Gastrocnemius medialis (tissue), 4 donors: ENCODE data around the gene MEPE. TPM values are rescaled to one million over a fixed set of nuclear protein-coding genes. Genes with fewer than 3 reads are reported as not detected.

Experiments
- ATAC-seq, 2 donors: fragments of 150-250 bp; one replicate each; pipeline ENCODE4 v1.9.1; 2016
- DNase-seq, 2 donors: peaks; one replicate each; pipeline ENCODE4 v3.0.0-alpha.2; 2019
- H3K27ac ChIP-seq, 4 donors: fragments of 200-600 bp; sonication (generic); 1 replicate in 1 of 4; 2 replicates in 3 of 4; pipeline ENCODE4 v1.5.1; 2016 to 2018; ENCODE audit warnings: mild to moderate bottlenecking in 2 of 4, moderate library complexity in 1 of 4
- H3K27me3 ChIP-seq, 3 donors: fragments of 200-600 bp; sonication (generic) in 2 of 3; 1 replicate in 1 of 3; 2 replicates in 2 of 3; pipeline versions ENCODE4 v1.5.1 to v1.6.0; 2016 to 2019; ENCODE audit warnings: mild to moderate bottlenecking in 1 of 3, moderate library complexity in 1 of 3
- H3K36me3 ChIP-seq, 2 donors: fragments of 200-600 bp; sonication (generic) in 1 of 2; one replicate each; pipeline ENCODE4 v1.5.1; 2017 to 2018
- H3K4me1 ChIP-seq, 2 donors: fragments of 200-600 bp; sonication (generic) in 1 of 2; one replicate each; pipeline ENCODE4 v1.5.1; 2016 to 2017; ENCODE audit warnings: mild to moderate bottlenecking in 2 of 2
- H3K4me3 ChIP-seq, 4 donors: fragments of 200-600 bp; sonication (generic) in 3 of 4; 1 replicate in 1 of 4; 2 replicates in 3 of 4; pipeline ENCODE4 v1.5.1; 2016 to 2019; ENCODE audit warnings: mild to moderate bottlenecking in 2 of 4
- H3K9me3 ChIP-seq, 3 donors: fragments of 200-600 bp; sonication (generic) in 2 of 3; 1 replicate in 1 of 3; 2 replicates in 2 of 3; pipeline ENCODE4 v1.5.1; 2016 to 2019
- CTCF ChIP-seq, 5 experiments: fragments of 450-650 bp in 3 of 5; fragments of 200-600 bp in 2 of 5; sonication (generic) in 2 of 5; IDR thresholded peaks in 4 of 5; conservative IDR thresholded peaks in 1 of 5; 1 replicate in 4 of 5; 2 replicates in 1 of 5; pipeline ENCODE4 v1.5.1; 2016 to 2019; ENCODE audit warnings: antibody characterized with exemption in 5 of 5, mild to moderate bottlenecking in 3 of 5, moderate library complexity in 3 of 5
- POLR2A ChIP-seq, 2 donors: fragments of 450-650 bp; IDR thresholded peaks; one replicate each; pipeline ENCODE4 v1.6.1; 2017; ENCODE audit warnings: antibody characterized with exemption in 2 of 2, mild to moderate bottlenecking in 2 of 2, moderate library complexity in 2 of 2
- in situ Hi-C, 4 donors: fragments of 200-750 bp; cut with MboI; loops; one replicate each; pipeline versions ENCODE4 v1.15.0 to v1.8.0; 2017; ENCODE audit warnings: low sequenced_read_pairs in 4 of 4
- intact Hi-C: fragments of 100-400 bp; cut with DNase I; formaldehyde crosslinking; loops from one replicate; pipeline ENCODE4 v1.15.1; 2023; ENCODE audit warnings: low total_unique reads
- total RNA-seq, 4 donors: library from RNA; depleted of rRNA; stranded (reverse); fragments of >200 nt; gene quantifications; one replicate each; pipeline versions ENCODE4 v1.1.0 to v1.2.3, GENCODE V29; 2016

Gene MEPE
- total RNA-seq, 4 donors from 2014 or later, result not detected

GRCh38 chr4:87895964-87896621 lies 63.3 kb downstream of the MEPE start:
- H3K27ac ChIP-seq, result no peak overlapping the region
- peak in 1 of 2 donors; percentile 13 for DNase-seq
- intact Hi-C loops, result no loop called here

More at GRCh38 chr4:87895964-87896621, 63.3 kb downstream of the MEPE start:
- Histone ChIP-seq H3K27me3 (no peaks in the 10 kb centered on the region), H3K36me3 (no peaks in the 10 kb centered on the region), H3K9me3 (no peaks in the 10 kb centered on the region), H3K4me1 (no peaks in the 10 kb centered on the region), H3K4me3 (no peak overlapping the region)
- no peak for ATAC-seq
- in situ Hi-C loops, result no loop called here
- no peak for TF ChIP-seq POLR2A (IDR thresholded peaks at IDR 0.05)
- TF ChIP-seq CTCF (IDR thresholded peaks at IDR 0.05 in 4 of 5, conservative IDR thresholded peaks at IDR 0.05 in 1 of 5), result no peak

Other genes starting within 250 kb of the MEPE start
- gene DSPP, start 224.4 kb upstream of the MEPE start, total RNA-seq, result not detected
- under 1 TPM in 1 of 4 donors, not detected in 3; 0.11 TPM for gene DMP1, start 182.7 kb upstream of the MEPE start, total RNA-seq
- not detected for gene IBSP, start 33.4 kb upstream of the MEPE start, total RNA-seq
- 10 to 100 TPM in 1 of 4 donors, 1 to 10 TPM in 2, not detected in 1; 1.4 to 13.6 (median 6.0) TPM for gene SPP1, start 142.7 kb downstream of the MEPE start, total RNA-seq
- gene PKD2, start 174.7 kb downstream of the MEPE start, total RNA-seq, result 1 to 10 TPM; 4.1 to 7.6 (median 6.2) TPM